Measurements from ENCODE around the gene TAS2R38.

TAS2R38 gene

GRCh38 chr7:142012825-142013511 is 39.4 kb upstream of the TAS2R38 start:
- H4K20me1 ChIP-seq (ENCODE audit: control insufficient read depth, insufficient read depth, low read depth, low read length): no peaks in the 10 kb centered on the region
- no peaks in the 10 kb centered on the region for H3K79me2 ChIP-seq (ENCODE audit: control insufficient read depth, low read length)
- no peaks in the 10 kb centered on the region for H3K9me2 ChIP-seq (replicated peaks; ENCODE audit: control insufficient read depth, low read length)
- no peak overlapping the region for H3K4me3 ChIP-seq (ENCODE audit: low read length)
- H3K4me1 ChIP-seq (ENCODE audit: control insufficient read depth, low read length): no peaks in the 10 kb centered on the region
- H3K27ac ChIP-seq (ENCODE audit: low read depth, low read length): no peak overlapping the region
- H3K27me3 ChIP-seq (ENCODE audit: control insufficient read depth, low read length): no peaks in the 10 kb centered on the region
- TF ChIP-seq CTCF (IDR thresholded peaks at IDR 0.05; ENCODE audit: low read depth, low read length, poor library complexity, severe bottlenecking) (no peak), EZH2phosphoT487 (IDR thresholded peaks at IDR 0.05; ENCODE audit: borderline replicate concordance, low read length) (no peak)
- no peaks in the 10 kb centered on the region for H3K36me3 ChIP-seq (ENCODE audit: control insufficient read depth, low read length)
- no peak overlapping the region for H3K4me2 ChIP-seq (ENCODE audit: low read length)
- H3F3A ChIP-seq (ENCODE audit: control insufficient read depth, insufficient read depth): no peaks in the 10 kb centered on the region
- no peaks in the 10 kb centered on the region for H3K9me3 ChIP-seq (ENCODE audit: control insufficient read depth, insufficient read depth, low read length)

GRCh38 chr7:142010952-142011548 is 37.5 kb upstream of the TAS2R38 start:
- TF ChIP-seq CTCF (IDR thresholded peaks at IDR 0.05; ENCODE audit: low read depth, low read length, poor library complexity, severe bottlenecking): no peak
- TF ChIP-seq EZH2phosphoT487 (IDR thresholded peaks at IDR 0.05; ENCODE audit: borderline replicate concordance, low read length): no peak
- H3K27me3 ChIP-seq (ENCODE audit: control insufficient read depth, low read length): no peaks in the 10 kb centered on the region
- no peak overlapping the region for H3K4me2 ChIP-seq (ENCODE audit: low read length)

GRCh38 chr7:142009187-142009586 is 35.6 kb upstream of the TAS2R38 start:
- H3K4me2 ChIP-seq (ENCODE audit: low read length): no peak overlapping the region
- H3K9me2 ChIP-seq (replicated peaks; ENCODE audit: control insufficient read depth, low read length): no peaks in the 10 kb centered on the region
- H3K36me3 ChIP-seq (ENCODE audit: control insufficient read depth, low read length): no peaks in the 10 kb centered on the region
- no peaks in the 10 kb centered on the region for H3F3A ChIP-seq (ENCODE audit: control insufficient read depth, insufficient read depth)
- no peak overlapping the region for H3K27ac ChIP-seq (ENCODE audit: low read depth, low read length)
- TF ChIP-seq CTCF (IDR thresholded peaks at IDR 0.05; ENCODE audit: low read depth, low read length, poor library complexity, severe bottlenecking): no peak
- TF ChIP-seq EZH2phosphoT487 (IDR thresholded peaks at IDR 0.05; ENCODE audit: borderline replicate concordance, low read length): no peak
- H3K4me1 ChIP-seq (ENCODE audit: control insufficient read depth, low read length): no peaks in the 10 kb centered on the region
- H3K79me2 ChIP-seq (ENCODE audit: control insufficient read depth, low read length): no peaks in the 10 kb centered on the region
- H3K4me3 ChIP-seq (ENCODE audit: low read length): no peak overlapping the region
- H3K27me3 ChIP-seq (ENCODE audit: control insufficient read depth, low read length): no peaks in the 10 kb centered on the region
- no peaks in the 10 kb centered on the region for H4K20me1 ChIP-seq (ENCODE audit: control insufficient read depth, insufficient read depth, low read depth, low read length)
- H3K9me3 ChIP-seq (ENCODE audit: control insufficient read depth, insufficient read depth, low read length): no peaks in the 10 kb centered on the region

More at GRCh38 chr7:142010952-142011548, 37.5 kb upstream of the TAS2R38 start:
- Histone ChIP-seq H3K79me2 (ENCODE audit: control insufficient read depth, low read length) (no peaks in the 10 kb centered on the region), H3K4me1 (ENCODE audit: control insufficient read depth, low read length) (no peaks in the 10 kb centered on the region), H4K20me1 (ENCODE audit: control insufficient read depth, insufficient read depth, low read depth, low read length) (no peaks in the 10 kb centered on the region), H3K9me2 (replicated peaks; ENCODE audit: control insufficient read depth, low read length) (no peaks in the 10 kb centered on the region), H3K4me3 (ENCODE audit: low read length) (no peak overlapping the region), H3K36me3 (ENCODE audit: control insufficient read depth, low read length) (no peaks in the 10 kb centered on the region), H3K9me3 (ENCODE audit: control insufficient read depth, insufficient read depth, low read length) (no peaks in the 10 kb centered on the region), H3K27ac (ENCODE audit: low read depth, low read length) (no peak overlapping the region), H3F3A (ENCODE audit: control insufficient read depth, insufficient read depth) (no peaks in the 10 kb centered on the region)
